SK-N-SH (cell line): ENCODE data around the gene ZNF398. TPM values are rescaled to one million over a fixed set of nuclear protein-coding genes. Genes with fewer than 3 reads are reported as not detected.

ENCODE experiments used
- CTCF ChIA-PET: fragments of 300-600, 350-600 bp; formaldehyde crosslinking; extraction: SDS; loops from one replicate; lab custom pipeline; 2021; lab: Yijun Ruan, JAX
- POLR2A ChIA-PET: fragments of 350-600 bp; sonication (Branson Sonifier 250); formaldehyde crosslinking; extraction: SDS; loops from one replicate; lab custom pipeline; 2020; ENCODE audit warnings: antibody characterized with exemption, inconsistent platforms; lab: Yijun Ruan, JAX
- DNase-seq: peaks from one replicate; pipeline ENCODE4 v3.0.0; 2012
- H2AFZ ChIP-seq: fragments of 200-600 bp; sonication (generic); 2 replicates; pipeline ENCODE4 v1.8.1; 2016; ENCODE audit warnings: antibody characterized with exemption, mild to moderate bottlenecking, low read depth
- H3F3A ChIP-seq: fragments of 200-600 bp; sonication (generic); replicated peaks from 2 replicates; pipeline ENCODE3; 2016; ENCODE audit warnings: antibody characterized with exemption, mild to moderate bottlenecking; ENCODE audit not compliant: insufficient read depth
- H3K27ac ChIP-seq, 2 experiments: fragments of 200-500 bp in 1 of 2; fragments of 200-600 bp in 1 of 2; sonication (Bioruptor generic) in 1 of 2; sonication (generic), shearing (Covaris generic) in 1 of 2; 2 replicates each; pipeline versions ENCODE4 v1.5.1 to v1.6.1; 2014 to 2016; ENCODE audit warnings: low read depth in 2 of 2, inconsistent platforms in 1 of 2, low read length in 1 of 2, mild to moderate bottlenecking in 1 of 2, mixed read lengths in 1 of 2
- H3K27me3 ChIP-seq: fragments of 200-600 bp; sonication (generic), shearing (Covaris generic); 2 replicates; pipeline ENCODE4 v1.6.1; 2016; ENCODE audit warnings: mixed run types; ENCODE audit not compliant: insufficient read depth
- H3K36me3 ChIP-seq, 2 experiments: fragments of 200-500 bp in 1 of 2; fragments of 200-600 bp in 1 of 2; sonication (Bioruptor generic) in 1 of 2; sonication (generic) in 1 of 2; replicated peaks in 1 of 2; 2 replicates each; pipeline versions ENCODE3 to v1.5.1; 2014 to 2016; ENCODE audit warnings: low read length in 1 of 2, mild to moderate bottlenecking in 1 of 2; ENCODE audit not compliant: insufficient read depth in 2 of 2, control insufficient read depth in 1 of 2
- H3K4me1 ChIP-seq, 2 experiments: fragments of 200-500 bp in 1 of 2; fragments of 200-600 bp in 1 of 2; sonication (Bioruptor generic) in 1 of 2; sonication (generic), shearing (Covaris generic) in 1 of 2; 2 replicates each; pipeline versions ENCODE4 v1.5.1 to v1.6.1; 2014 to 2016; ENCODE audit warnings: low read depth in 1 of 2, low read length in 1 of 2, mixed run types in 1 of 2; ENCODE audit not compliant: insufficient read depth in 2 of 2, control insufficient read depth in 1 of 2
- H3K4me2 ChIP-seq: fragments of 200-600 bp; sonication (generic), shearing (Covaris generic); 2 replicates; pipeline ENCODE4 v1.6.1; 2017; ENCODE audit warnings: mixed run types
- H3K4me3 ChIP-seq, 2 experiments: fragments of 200-500 bp in 1 of 2; fragments of 200-600 bp in 1 of 2; sonication (Bioruptor generic) in 1 of 2; sonication (generic), shearing (Covaris generic) in 1 of 2; 2 replicates each; pipeline versions ENCODE4 v1.5.1 to v1.8.1; 2014 to 2016; ENCODE audit warnings: low read depth in 2 of 2, inconsistent platforms in 1 of 2, low read length in 1 of 2, mild to moderate bottlenecking in 1 of 2, mixed read lengths in 1 of 2, moderate library complexity in 1 of 2
- H3K79me2 ChIP-seq: fragments of 200-600 bp; sonication (generic); 2 replicates; pipeline ENCODE4 v1.8.1; 2017; ENCODE audit warnings: mild to moderate bottlenecking; ENCODE audit not compliant: insufficient read depth
- H3K9ac ChIP-seq: fragments of 200-600 bp; sonication (generic); 2 replicates; pipeline ENCODE4 v1.6.1; 2017; ENCODE audit warnings: mixed run types
- H3K9me2 ChIP-seq: fragments of 200-600 bp; sonication (generic); 2 replicates; pipeline ENCODE4 v1.6.1; 2017; ENCODE audit warnings: mixed run types
- H3K9me3 ChIP-seq: fragments of 200-600 bp; sonication (generic); 2 replicates; pipeline ENCODE4 v1.6.1; 2017; ENCODE audit warnings: mixed run types, mild to moderate bottlenecking, moderate library complexity
- H4K20me1 ChIP-seq: fragments of 200-600 bp; sonication (generic); 2 replicates; pipeline ENCODE4 v1.6.1; 2017; ENCODE audit warnings: mild to moderate bottlenecking, mixed run types; ENCODE audit not compliant: insufficient read depth
- CHD2 ChIP-seq: fragments of 150-350 bp; IDR thresholded peaks from 2 replicates; pipeline ENCODE4 v1.6.1; 2018; ENCODE audit warnings: low read length; ENCODE audit not compliant: partially characterized antibody
- ELF1 ChIP-seq: IDR thresholded peaks from 2 replicates; pipeline ENCODE4 v1.4.0; 2012
- EZH2phosphoT487 ChIP-seq: fragments of 200-600 bp; sonication (generic); IDR thresholded peaks from 2 replicates; pipeline ENCODE4 v1.6.1; 2017; ENCODE audit warnings: low read depth, mixed run types, mild to moderate bottlenecking, antibody characterized with exemption, moderate library complexity, borderline replicate concordance
- FOXJ3 ChIP-seq: sonication (generic); formaldehyde crosslinking; IDR thresholded peaks from 2 replicates; pipeline ENCODE4 v1.5.1; 2020; ENCODE audit warnings: mild to moderate bottlenecking, missing genetic modification reagents
- FOXM1 ChIP-seq: IDR thresholded peaks from 2 replicates; pipeline ENCODE4 v1.4.0; 2012; ENCODE audit warnings: low read depth, mild to moderate bottlenecking
- GABPA ChIP-seq: IDR thresholded peaks from 2 replicates; pipeline ENCODE4 v1.4.0; 2012; ENCODE audit warnings: low read depth, mild to moderate bottlenecking
- GATA2 ChIP-seq: sonication (generic); formaldehyde crosslinking; IDR thresholded peaks from 2 replicates; pipeline ENCODE4 v1.5.0; 2020; ENCODE audit warnings: mild to moderate bottlenecking, missing genetic modification reagents
- MEF2A ChIP-seq: IDR thresholded peaks from 2 replicates; pipeline ENCODE4 v1.4.0; 2012; ENCODE audit warnings: low read depth, borderline replicate concordance
- MXI1 ChIP-seq: IDR thresholded peaks from 2 replicates; pipeline ENCODE4 v1.6.1; 2012; ENCODE audit warnings: mild to moderate bottlenecking, low read depth, low read length, improper control_type of control experiment
- NFIC ChIP-seq: IDR thresholded peaks from 2 replicates; pipeline ENCODE4 v1.4.0; 2012; ENCODE audit warnings: borderline replicate concordance
- NRF1 ChIP-seq: IDR thresholded peaks from 2 replicates; pipeline ENCODE4 v1.6.1; 2012; ENCODE audit warnings: low read depth, mild to moderate bottlenecking, low read length
- POLR2AphosphoS5 ChIP-seq: IDR thresholded peaks from 2 replicates; pipeline ENCODE4 v1.6.1; 2012; ENCODE audit warnings: low read depth, low read length
- RAD21 ChIP-seq: IDR thresholded peaks from 2 replicates; pipeline ENCODE4 v1.6.1; 2012; ENCODE audit warnings: mild to moderate bottlenecking, low read length
- RCOR1 ChIP-seq: fragments of 150-350 bp; IDR thresholded peaks from 2 replicates; pipeline ENCODE4 v1.6.1; 2017; ENCODE audit warnings: antibody characterized with exemption, low read length
- RXRA ChIP-seq: IDR thresholded peaks from 2 replicates; pipeline ENCODE4 v1.4.0; 2012; ENCODE audit warnings: low read depth, mild to moderate bottlenecking, borderline replicate concordance
- SIN3A ChIP-seq: IDR thresholded peaks from 2 replicates; pipeline ENCODE4 v1.6.1; 2012; ENCODE audit warnings: low read depth, mild to moderate bottlenecking, low read length, moderate library complexity, borderline replicate concordance
- SMC3 ChIP-seq: IDR thresholded peaks from 2 replicates; pipeline ENCODE4 v1.6.1; 2012; ENCODE audit warnings: low read depth, low read length, improper control_type of control experiment
- TAF1 ChIP-seq: IDR thresholded peaks from 2 replicates; pipeline ENCODE4 v1.6.1; 2012; ENCODE audit warnings: low read depth, mild to moderate bottlenecking, low read length, moderate library complexity, borderline replicate concordance
- TCF12 ChIP-seq: IDR thresholded peaks from 2 replicates; pipeline ENCODE4 v1.4.0; 2012
- TEAD4 ChIP-seq: IDR thresholded peaks from 2 replicates; pipeline ENCODE4 v1.4.0; 2012; ENCODE audit warnings: mild to moderate bottlenecking, borderline replicate concordance; ENCODE audit not compliant: insufficient read depth
- WGBS: methylation state at CpG from one replicate; pipeline ENCODE4 v1.1.6; 2017; ENCODE audit warnings: low lambda C conversion rate; 5-methylcytosine and 5-hydroxymethylcytosine counted together
- polyA plus RNA-seq, 3 experiments: library from polyadenylated mRNA; depleted of rRNA; stranded (reverse); fragments of >200 nt; gene quantifications; 2 replicates each; pipeline ENCODE4 v1.2.3, GENCODE V29; 2012
- TF ChIP-seq, protein P1 (sequence below): IDR thresholded peaks from 2 replicates; pipeline ENCODE4 v1.4.0; 2012; ENCODE audit warnings: low read depth
- TF ChIP-seq, protein P2 (sequence below): fragments of 200-600 bp; sonication (generic); IDR thresholded peaks from 2 replicates; pipeline ENCODE4 v1.6.1; 2017; ENCODE audit warnings: antibody characterized with exemption, mild to moderate bottlenecking, moderate library complexity

The ZNF398 gene
- polyA plus RNA-seq, 1 of the 3 experiments (the other 2 are of a cell fraction) = 4.5 TPM

DNA sequence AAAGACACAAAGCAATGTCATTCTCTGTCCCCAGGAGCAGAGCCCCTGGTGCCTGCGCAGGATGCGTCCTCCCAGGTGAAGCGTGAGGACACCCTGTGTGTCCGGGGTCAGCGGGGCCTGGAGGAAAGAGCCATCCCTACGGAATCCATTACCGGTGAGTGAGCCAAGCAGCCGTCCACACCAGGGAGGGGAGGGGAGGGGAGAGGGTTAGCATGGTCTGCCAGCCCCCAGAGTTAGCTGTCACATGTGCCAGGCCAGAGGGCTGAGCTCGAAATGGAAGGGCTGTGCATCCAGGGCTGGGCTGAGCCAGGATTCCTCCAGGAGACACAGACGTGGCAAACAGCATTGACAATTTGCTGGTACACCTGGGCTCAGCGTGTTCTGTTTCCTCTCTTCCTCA is 63.3 kb downstream of the ZNF398 start:
- Histone ChIP-seq H3K27me3 (no peaks in the 10 kb centered on the region), H2AFZ (no peak overlapping the region), H3K9me3 (no peaks in the 10 kb centered on the region), H3K9me2 (no peaks in the 10 kb centered on the region), H3K4me1 (peaks cover 0 to 5% of the 10 kb centered on the region in 2 experiments; a peak in 1 of 4 replicates), H3K9ac (no peak overlapping the region), H4K20me1 (peaks cover 5% of the 10 kb centered on the region; the same call in 1 of the 2 replicates), H3K4me2 (no peak overlapping the region), H3K27ac (no peak overlapping the region), H3K4me3 (no peak overlapping the region), H3K36me3 (peaks cover 81 to 82% of the 10 kb centered on the region in 2 experiments), H3F3A (peaks cover 9% of the 10 kb centered on the region), H3K79me2 (peaks cover 14% of the 10 kb centered on the region; the same call in 1 of the 2 replicates)
- CTCF ChIA-PET = interaction anchor here (0.7 to 1.7 kb wide), 12 partner anchors 8 to 87 kb away, joined by 3 to 13 read pairs (median 4); partner anchors contain the start of genes ZNF282, ZNF398 and ZNF425
- 91% methylated on average over 11 of the region's 11 CpGs for WGBS
- DNase-seq = no peak
- POLR2A ChIA-PET = no interaction called here
- no peak for TF ChIP-seq RXRA
- no peak for TF ChIP-seq GATA2 (CRISPR knock-in tag)

DNA sequence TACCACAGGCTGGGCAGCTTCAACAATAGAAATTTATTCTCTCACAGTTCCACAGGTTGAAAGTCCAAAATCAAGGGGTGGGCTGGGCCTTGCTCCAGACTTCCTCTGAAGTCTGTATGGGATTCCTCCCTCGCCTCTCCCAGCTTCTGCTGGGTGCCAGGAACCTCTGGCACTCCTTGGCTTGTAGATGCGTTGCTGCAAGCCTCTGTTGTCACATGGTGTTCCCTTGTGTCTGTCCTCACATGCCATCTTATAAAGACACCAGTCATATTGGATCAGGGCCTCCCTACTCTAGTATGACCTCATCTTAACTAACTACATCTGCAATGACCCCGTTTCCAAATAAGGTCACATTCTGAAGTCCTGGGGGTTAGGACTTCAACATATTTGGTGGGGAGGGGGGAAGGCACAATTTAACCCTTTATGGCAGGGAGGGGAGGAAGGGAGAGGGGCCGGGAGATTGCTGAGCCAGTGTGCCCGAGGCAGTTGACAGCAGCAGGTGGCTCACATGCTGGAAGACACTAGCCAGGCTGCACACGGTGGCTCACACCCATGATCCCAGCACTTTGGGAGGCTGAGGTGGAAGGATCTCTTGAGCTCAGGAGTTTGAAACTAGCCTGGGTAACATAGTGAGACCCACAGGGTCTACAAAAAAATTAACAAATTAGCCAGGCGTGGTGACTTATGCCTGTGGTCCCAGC is 66.9 kb downstream of the ZNF398 start:
- Histone ChIP-seq H3K27me3 (no peaks in the 10 kb centered on the region), H3K79me2 (peaks cover 5% of the 10 kb centered on the region; the same call in 1 of the 2 replicates), H3K9me3 (no peaks in the 10 kb centered on the region), H3K9ac (no peak overlapping the region), H2AFZ (no peak overlapping the region), H3K4me2 (no peak overlapping the region)
- POLR2A ChIA-PET = interaction anchor here (0.6 kb wide), 1 partner anchor 16 kb away, joined by 6 read pairs; no protein-coding TSS in a partner anchor
- WGBS = 85% methylated on average over 7 of the region's 7 CpGs
- CTCF ChIA-PET = interaction anchor here (0.8 to 1.8 kb wide), 3 partner anchors 18 to 67 kb away, joined by 4 to 5 read pairs (median 4); partner anchors contain the start of genes ZNF282 and ZNF398
- TF ChIP-seq RAD21 = no peak
- TF ChIP-seq TCF12 = no peak
- TF ChIP-seq NRF1 = no peak
- TF ChIP-seq NFIC = no peak
- TF ChIP-seq ELF1 = no peak
- no peak for TF ChIP-seq EZH2phosphoT487
- no peak for TF ChIP-seq TEAD4
- TF ChIP-seq CHD2 = no peak
- no peak for TF ChIP-seq TAF1
- TF ChIP-seq, all 33 proteins: peak for 0
- no peak for DNase-seq
- Histone ChIP-seq H3K9me2 (no peaks in the 10 kb centered on the region), H3F3A (peaks cover 3% of the 10 kb centered on the region), H3K36me3 (peaks cover 79 to 82% of the 10 kb centered on the region in 2 experiments), H4K20me1 (no peaks in the 10 kb centered on the region), H3K27ac (no peak overlapping the region), H3K4me3 (no peak overlapping the region), H3K4me1 (peaks cover 0 to 2% of the 10 kb centered on the region in 2 experiments; a peak in 1 of 4 replicates)

DNA sequence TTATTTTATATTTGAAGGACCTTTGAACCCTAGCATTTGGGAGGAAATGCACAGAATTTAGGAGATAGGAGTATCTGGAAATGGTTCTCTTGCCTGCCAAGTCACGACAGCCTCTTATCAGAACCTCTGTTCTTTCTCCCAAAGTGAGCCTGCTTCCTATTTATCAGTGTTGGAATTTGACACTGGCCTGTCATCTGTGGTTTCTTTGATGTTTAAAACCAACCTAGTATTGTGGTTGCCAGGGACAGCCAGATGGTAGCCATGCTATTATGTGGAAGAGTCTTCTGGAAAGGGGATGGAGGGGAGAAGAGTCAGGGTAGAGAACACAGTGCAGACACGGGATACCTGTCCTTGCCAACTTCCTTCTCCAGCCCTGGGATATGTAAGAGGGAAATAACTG is 69.1 kb downstream of the ZNF398 start:
- H3K27me3 ChIP-seq = no peaks in the 10 kb centered on the region
- H3K9ac ChIP-seq = no peak overlapping the region
- no peak overlapping the region for H3K27ac ChIP-seq
- peaks cover 72 to 75% of the 10 kb centered on the region in 2 experiments for H3K36me3 ChIP-seq
- ChIA-PET CTCF (no interaction called here), POLR2A (no interaction called here)
- H3K9me3 ChIP-seq = no peaks in the 10 kb centered on the region
- no peak overlapping the region for H2AFZ ChIP-seq
- H3F3A ChIP-seq = no peaks in the 10 kb centered on the region
- no peak for DNase-seq
- H3K4me1 ChIP-seq = no peaks in the 10 kb centered on the region
- no peaks in the 10 kb centered on the region for H4K20me1 ChIP-seq
- H3K4me2 ChIP-seq = no peak overlapping the region
- H3K79me2 ChIP-seq = no peaks in the 10 kb centered on the region; the same call in 1 of the 2 replicates
- 63% methylated on average over 2 of the region's 2 CpGs for WGBS
- H3K4me3 ChIP-seq = no peak overlapping the region
- H3K9me2 ChIP-seq = no peaks in the 10 kb centered on the region
- TF ChIP-seq GABPA (no peak), MXI1 (no peak), SIN3A (no peak), RCOR1 (no peak), POLR2AphosphoS5 (no peak), SMC3 (no peak), NFIC (no peak), MEF2A (no peak), TAF1 (no peak), CHD2 (no peak), FOXM1 (no peak), FOXJ3 (no peak)
- TF ChIP-seq, protein P1, sequence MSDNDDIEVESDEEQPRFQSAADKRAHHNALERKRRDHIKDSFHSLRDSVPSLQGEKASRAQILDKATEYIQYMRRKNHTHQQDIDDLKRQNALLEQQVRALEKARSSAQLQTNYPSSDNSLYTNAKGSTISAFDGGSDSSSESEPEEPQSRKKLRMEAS = no peak
- TF ChIP-seq, protein P2, sequence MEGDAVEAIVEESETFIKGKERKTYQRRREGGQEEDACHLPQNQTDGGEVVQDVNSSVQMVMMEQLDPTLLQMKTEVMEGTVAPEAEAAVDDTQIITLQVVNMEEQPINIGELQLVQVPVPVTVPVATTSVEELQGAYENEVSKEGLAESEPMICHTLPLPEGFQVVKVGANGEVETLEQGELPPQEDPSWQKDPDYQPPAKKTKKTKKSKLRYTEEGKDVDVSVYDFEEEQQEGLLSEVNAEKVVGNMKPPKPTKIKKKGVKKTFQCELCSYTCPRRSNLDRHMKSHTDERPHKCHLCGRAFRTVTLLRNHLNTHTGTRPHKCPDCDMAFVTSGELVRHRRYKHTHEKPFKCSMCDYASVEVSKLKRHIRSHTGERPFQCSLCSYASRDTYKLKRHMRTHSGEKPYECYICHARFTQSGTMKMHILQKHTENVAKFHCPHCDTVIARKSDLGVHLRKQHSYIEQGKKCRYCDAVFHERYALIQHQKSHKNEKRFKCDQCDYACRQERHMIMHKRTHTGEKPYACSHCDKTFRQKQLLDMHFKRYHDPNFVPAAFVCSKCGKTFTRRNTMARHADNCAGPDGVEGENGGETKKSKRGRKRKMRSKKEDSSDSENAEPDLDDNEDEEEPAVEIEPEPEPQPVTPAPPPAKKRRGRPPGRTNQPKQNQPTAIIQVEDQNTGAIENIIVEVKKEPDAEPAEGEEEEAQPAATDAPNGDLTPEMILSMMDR = no peak
